Measurements from ENCODE around the gene ZDHHC14.

- TF ChIP-seq CTCF (IDR thresholded peaks at IDR 0.05) (no peak), POLR2A (IDR thresholded peaks at IDR 0.05) (no peak), POLR2AphosphoS5 (IDR thresholded peaks at IDR 0.05) (no peak)
These were observed 269.8 kb downstream of the ZDHHC14 start for GRCh38 chr6:157650801-157651200.

Measured in prostate gland (tissue), 2 donors.